GM12875 (cell line): ENCODE data around the gene AGPAT3.
"Not testable (repeated sequence)": the region's sequence is repeated elsewhere in the genome, so short reads cannot be mapped to it uniquely, and the experiment has no call there.

Experiments used
- H3K4me3 ChIP-seq: one replicate; pipeline ENCODE4 v1.5.1; 2011; ENCODE audit warnings: low read depth, low read length, control low read depth
- TF ChIP-seq, protein P1 (sequence below): IDR thresholded peaks from 2 replicates; pipeline ENCODE4 v1.5.1; 2011; ENCODE audit warnings: low read depth, mild to moderate bottlenecking, control low read depth, inconsistent platforms, low read length, moderate library complexity, borderline replicate concordance; ENCODE audit not compliant: insufficient read depth

Gene AGPAT3

DNA sequence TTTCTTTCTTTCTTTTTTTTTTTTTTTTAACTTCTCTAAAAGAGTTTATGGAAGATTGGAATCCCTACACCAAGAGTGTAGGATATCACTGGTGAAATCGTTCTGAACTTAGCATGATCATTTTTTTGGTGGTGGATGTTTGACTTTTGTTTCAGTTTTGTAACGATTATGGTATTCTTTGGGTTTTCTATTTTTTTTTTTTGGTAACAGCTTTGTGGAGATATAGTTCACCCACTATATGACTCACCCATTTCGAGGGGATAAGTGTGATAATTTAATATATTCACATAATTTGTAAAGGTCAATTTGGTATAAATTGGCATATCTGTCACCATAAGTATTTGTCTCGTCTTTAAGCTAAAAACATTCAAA, 29.2 kb downstream of the AGPAT3 start:
- no peak overlapping the region for H3K4me3 ChIP-seq
- TF ChIP-seq, protein P1, sequence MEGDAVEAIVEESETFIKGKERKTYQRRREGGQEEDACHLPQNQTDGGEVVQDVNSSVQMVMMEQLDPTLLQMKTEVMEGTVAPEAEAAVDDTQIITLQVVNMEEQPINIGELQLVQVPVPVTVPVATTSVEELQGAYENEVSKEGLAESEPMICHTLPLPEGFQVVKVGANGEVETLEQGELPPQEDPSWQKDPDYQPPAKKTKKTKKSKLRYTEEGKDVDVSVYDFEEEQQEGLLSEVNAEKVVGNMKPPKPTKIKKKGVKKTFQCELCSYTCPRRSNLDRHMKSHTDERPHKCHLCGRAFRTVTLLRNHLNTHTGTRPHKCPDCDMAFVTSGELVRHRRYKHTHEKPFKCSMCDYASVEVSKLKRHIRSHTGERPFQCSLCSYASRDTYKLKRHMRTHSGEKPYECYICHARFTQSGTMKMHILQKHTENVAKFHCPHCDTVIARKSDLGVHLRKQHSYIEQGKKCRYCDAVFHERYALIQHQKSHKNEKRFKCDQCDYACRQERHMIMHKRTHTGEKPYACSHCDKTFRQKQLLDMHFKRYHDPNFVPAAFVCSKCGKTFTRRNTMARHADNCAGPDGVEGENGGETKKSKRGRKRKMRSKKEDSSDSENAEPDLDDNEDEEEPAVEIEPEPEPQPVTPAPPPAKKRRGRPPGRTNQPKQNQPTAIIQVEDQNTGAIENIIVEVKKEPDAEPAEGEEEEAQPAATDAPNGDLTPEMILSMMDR: no peak

DNA sequence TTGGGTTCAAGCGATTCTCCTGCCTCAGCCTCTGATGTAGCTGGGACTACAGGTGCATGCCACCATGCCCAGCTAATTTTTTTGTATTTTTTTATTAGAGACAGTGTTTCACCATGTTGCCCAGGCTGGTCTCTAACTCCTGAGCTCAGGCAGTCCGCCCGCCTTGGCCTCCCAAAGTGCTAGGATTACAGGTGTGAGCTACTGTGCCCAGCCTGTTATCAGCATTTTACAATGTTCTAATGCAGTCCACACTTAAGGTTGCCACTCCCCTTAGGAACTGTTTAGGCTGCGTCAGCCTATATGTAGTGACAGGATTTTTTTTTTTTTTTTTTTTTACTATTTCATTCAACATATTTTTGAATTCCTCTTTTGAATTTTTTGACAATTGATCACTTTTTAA, 30.2 kb downstream of the AGPAT3 start:
- H3K4me3 ChIP-seq: no peak overlapping the region
- TF ChIP-seq, protein P1: no peak

DNA sequence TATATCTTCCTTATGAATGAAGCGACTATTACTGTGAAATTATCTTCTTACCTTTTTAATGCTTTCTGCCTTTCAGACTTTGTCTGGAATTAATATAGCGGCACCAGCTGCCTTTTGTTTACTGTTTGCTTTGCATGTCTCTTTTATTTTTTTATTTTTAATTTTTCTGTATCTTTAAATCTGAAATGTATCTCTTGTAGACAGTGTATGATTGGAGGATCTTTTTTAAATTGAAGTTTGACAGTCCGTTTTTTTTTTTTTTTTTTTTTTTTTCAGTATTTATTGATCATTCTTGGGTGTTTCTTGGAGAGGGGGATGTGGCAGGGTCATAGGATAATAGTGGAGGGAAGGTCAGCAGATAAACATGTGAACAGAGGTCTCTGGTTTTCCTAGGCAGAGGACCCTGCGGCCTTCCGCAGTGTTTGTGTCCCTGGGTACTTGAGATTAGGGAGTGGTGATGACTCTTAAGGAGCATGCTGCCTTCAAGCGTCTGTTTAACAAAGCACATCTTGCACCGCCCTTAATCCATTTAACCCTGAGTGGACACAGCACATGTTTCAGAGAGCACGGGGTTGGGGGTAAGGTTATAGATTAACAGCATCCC, 31.8 kb downstream of the AGPAT3 start:
- not testable (repeated sequence) for H3K4me3 ChIP-seq

DNA sequence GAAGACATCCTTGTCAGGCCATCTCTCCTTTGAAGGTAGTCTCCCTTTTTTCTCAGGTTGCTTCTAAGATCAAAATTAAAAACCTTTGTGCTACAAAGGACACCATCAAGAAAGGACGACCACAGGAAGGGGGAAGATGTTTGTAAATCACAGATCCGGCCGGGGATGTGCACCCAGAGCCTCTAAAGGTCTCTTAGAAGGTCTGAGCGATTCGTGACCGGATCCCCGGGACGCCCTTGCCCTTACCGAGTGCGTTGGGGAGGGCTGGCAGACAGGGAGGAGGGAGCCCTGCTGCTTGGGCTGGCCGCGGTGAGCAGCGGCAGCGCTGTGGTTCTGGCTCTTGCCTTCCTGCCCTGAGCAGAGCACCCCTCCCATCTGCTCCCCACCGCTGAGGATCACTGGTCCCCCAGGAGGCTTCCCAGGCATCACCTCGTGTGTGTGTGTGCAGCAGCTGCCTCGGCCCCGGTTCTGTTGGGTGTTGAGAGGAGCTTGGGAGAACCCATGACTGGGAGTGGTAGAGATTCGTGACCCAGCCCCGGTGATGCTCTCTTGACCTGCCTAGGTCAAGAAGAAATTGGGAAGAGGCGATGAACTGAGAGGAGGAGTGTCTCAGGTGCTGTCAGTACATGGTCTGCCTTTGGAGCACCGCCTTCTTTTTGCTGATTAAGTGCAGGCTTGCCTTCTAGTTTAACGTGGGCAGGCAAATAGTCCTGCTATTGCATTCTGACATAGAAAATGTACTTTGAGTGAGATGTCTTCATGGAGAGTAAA, 34.5 kb downstream of the AGPAT3 start:
- H3K4me3 ChIP-seq: no peak overlapping the region
- TF ChIP-seq, protein P1: no peak

DNA sequence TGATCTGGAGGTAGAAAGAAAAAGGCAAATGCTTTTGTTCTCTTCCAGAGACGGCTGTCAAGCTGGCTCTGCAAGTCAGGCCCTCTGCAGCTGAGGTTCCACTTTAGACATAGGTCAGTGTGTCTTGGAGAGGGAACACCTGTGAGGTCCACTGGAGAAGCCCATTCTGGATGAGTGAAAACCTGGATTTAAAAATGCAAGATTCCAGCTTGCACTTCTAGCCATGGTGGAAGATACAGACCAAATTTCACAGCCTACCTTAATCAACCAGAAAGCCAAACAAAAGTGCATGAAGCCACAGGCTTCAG, 35.0 kb downstream of the AGPAT3 start:
- TF ChIP-seq, protein P1: no peak
- H3K4me3 ChIP-seq: no peak overlapping the region

DNA sequence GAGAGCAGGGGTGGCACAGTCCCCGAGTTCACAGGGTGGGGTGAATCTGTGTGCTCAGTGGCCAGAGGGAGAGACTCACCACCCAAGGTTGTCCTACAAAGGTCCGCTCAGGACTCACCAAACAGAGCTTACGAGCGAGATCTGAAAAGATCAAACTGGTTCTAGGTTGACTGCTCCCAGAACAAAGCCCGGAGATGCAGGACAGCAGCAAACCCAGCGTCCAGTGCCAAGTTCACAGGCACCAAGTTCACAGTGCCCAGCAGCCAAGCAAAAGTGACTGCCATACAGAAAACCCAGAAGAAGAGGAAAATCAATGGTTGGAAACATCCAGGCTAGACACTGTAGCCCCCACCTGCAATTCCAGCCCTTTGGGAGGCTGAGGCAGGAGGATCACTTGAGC, 35.7 kb downstream of the AGPAT3 start:
- H3K4me3 ChIP-seq: no peak overlapping the region
- TF ChIP-seq, protein P1: no peak

DNA sequence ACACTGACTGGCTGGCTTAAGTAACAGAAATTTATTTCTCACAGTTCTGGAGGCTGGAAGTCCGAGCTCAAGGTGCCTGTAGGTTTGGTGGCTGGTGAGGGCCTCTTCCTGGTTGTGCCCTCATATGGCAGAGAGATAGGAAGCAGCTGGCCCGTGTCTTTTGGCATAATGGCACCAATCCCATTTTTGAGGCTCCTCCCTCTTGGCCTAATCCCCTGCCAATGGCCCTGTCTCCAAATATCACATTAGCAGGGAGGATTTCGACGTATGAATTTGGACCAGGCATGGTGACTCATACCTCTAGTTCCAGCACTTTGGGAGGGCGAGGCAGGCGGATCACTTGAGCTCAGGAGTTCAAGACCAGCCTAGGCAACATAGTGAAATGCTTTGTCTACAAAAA, 37.4 kb downstream of the AGPAT3 start:
- H3K4me3 ChIP-seq: no peak overlapping the region
- TF ChIP-seq, protein P1: no peak
